ENCODE measurements around the gene SNX7.

- TF ChIP-seq CTCF (IDR thresholded peaks at IDR 0.05) (no peak), POLR2A (IDR thresholded peaks at IDR 0.05) (no peak)
Measured at GRCh38 chr1:98653123-98653522, 8.4 kb upstream of the SNX7 start.

Data from stomach (tissue), 4 donors.